Activated effector memory CD4-positive, alpha-beta T cell treated with anti-CD3 and anti-CD28 coated beads, Interleukin-2, amount 50 U/mL, for 16 hours (primary cell): ENCODE data around the gene RAB23.

Source experiments
- DNase-seq: peaks from one replicate; pipeline ENCODE4 v3.0.0-alpha.2; 2020

Gene RAB23

DNA sequence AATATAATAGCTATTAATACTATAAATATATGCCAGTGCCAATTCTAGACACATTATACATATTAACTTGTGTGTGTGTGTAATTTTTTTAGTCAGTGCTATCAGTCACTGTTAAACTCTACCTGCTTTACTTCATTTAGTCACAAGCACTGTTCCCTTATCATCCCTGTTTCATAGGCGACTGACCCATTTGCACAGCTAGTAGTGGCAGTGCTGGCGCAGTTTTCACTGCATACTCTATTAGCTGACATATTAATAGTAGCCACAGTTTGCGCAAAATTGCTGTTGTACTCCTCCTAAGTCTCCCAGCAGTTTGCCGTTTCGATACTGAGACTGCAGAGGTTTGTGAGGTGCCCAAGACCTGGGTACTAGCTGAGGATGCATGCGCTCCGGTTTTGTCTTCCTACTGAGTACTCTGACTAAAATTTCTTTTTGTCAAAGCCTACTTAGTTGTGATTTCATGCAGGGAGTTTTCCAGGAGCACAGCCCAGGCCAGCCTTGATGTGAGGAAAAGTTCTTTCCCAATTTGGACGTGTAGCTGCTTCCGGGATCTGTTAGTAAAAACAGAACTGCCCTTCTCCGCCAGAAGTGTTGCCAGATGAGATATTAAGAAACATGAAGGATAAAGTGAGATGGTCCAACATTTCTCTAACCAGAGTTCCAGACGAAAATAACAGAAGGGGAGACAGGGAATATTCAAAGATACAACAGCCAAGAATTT is 44.4 kb downstream of the RAB23 start:
- no peak for DNase-seq

DNA sequence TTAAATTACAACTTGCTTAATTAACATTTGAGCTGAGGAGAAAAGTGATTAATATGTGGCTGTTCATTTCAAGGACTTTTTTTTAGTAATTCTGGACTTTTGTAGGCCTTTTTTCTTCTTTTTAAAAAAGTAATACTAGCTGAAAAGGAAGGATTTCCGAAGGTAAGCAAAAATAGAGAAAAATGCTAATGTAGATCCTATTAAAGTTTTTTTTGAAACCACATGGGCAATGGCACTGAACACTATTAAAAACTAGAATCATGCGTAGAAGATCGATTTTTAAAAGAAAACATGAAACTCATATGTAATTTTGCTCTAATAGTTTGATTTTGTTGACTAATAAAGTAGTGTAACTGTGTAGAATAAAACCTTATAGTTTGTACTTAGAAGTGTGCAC is 47.6 kb downstream of the RAB23 start:
- no peak for DNase-seq

- DNase-seq: no peak
Measured at GRCh38 chr6:57173886-57174510, 48.1 kb downstream of the RAB23 start.

DNA sequence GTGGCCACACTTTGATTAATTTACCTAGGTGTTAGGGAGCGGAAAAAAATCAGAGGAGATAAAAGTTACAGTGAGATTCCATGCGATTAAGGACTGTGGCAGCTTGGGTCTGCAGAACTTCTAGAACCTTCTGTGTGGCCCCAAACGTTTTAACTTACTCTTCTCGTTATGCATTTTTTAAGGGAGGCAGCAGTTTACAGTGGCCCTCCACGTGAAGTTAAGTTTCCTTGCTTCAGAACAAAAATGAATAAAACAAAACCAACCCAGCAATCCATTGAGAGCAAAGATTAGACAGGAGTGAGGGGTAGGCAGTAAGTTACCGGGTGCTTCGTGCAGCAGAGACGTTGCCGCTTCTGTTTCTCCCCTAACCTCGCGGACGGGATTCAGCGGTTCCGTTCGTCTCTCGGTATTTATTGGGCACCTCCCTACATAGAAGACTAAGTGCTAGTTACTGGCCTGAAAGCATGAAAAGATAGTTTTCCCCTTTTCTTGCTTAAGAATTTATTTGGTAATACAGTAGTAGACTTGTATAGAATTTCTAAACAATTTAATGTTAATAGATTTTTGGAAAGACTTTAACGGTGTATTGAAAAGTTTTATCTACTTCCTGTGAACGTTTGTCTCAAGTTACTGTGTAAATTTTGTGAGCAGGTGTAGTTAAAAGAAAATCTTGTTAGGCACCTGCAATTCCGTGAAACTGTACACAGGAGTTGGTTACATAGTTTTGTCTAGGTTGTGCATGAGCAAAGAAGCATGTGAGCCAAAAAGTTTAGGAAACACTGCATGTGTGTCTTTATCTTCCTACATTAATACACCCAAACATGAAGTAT is 48.8 kb downstream of the RAB23 start:
- DNase-seq: peak; percentile 66

GRCh38 chr6:57172136-57173055 is 49.7 kb downstream of the RAB23 start, which contains the start of gene BAG2:
Gene BAG2 (plus strand): TSS chr6:57172326. CDS start chr6:57172698, 372 bp downstream.
- peak; percentile 94 for DNase-seq

DNA sequence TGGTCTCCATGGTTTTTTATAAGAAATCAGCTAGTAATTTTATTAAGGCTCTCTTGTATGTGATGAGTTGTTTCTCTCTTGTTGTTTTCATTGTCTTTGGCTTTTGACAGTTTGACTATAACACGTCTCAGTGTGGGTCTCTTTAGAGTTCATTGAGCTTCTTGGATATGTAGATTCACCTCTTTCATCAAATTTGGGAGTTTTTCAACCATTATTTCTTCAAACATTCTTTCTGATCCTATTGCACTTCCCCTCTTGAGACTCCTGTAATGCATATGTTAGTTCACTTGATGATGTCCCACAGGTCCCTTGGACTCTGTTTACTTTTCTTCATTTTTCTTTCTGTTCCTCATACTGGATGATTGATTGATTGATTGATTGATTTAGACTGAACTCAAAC is 57.0 kb downstream of the RAB23 start:
- DNase-seq: no peak

DNA sequence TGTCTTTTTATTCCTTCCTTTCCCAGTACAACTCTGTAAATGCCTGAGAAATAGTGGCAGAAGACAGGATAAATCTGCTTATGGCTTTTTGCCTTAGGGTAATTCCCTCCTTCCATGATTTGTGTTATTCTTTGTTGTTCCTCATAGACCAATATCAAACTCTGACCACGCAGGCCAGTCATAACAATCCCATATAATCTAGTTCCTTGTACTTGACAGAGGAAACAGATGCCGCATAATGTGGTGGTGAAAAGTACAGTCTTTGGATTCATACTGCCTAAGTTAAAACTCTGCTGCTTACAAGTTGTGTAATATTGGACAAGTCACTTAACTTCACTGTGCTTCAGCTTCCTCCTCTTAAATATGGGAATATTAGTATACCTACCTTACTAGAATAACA is 58.2 kb downstream of the RAB23 start:
- no peak for DNase-seq

DNA sequence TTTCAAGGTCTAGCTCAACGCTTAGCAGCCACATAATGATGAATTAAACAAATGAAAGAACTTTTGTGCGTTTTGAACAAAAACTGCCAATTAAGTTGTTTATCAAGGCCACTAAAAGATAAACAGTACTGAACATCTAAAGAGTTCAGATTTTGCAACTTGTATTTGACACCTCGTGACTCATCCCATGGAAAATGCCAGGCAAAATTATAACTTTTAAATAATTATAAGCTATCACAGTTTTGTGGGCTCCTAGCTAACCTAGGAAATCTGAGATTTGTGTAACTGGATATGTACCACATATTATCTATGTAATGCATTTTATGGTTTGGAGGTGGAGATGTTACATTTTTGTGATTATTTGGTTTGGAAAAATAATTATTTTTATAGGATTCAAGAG is 59.6 kb downstream of the RAB23 start:
- no peak for DNase-seq

GRCh38 chr6:57162028-57162427 is 60.1 kb downstream of the RAB23 start:
- no peak for DNase-seq

DNA sequence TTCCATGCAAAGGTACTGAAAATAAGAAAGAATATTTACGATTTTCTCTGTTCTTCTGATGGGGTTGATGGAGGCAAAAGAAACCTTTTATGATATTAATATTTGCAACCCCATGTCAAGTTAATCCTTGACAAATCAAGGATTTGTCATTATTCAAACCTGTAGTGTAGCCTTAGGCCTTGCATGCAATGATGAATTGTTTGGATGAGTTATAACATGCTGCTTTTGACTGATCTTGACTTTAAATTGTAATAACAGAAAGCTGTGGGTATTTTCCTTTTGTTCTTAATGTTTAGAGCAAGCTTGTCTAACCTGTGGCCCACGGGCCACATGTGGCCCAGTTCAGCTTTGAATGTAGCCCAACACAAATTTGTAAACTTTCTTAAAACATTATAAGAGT is 63.0 kb downstream of the RAB23 start:
- no peak for DNase-seq

DNA sequence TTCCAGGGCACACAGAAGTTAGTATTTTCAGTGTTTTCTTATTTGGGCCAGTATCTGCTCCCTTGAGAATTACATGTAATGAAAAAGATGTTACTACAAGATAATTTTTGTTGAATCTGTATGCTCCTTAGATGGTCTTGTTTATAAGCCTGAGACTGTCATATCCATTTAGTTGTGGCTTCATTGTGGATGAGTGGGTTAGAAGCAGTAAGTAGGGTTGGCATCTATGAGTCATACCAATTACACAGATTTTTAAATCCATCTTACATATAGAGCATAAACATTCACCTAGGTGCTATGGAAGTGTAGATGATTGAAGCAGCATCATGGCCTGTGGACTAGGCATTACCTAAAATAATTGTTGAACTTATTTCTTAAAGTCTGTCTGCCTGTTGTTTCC is 63.4 kb downstream of the RAB23 start:
- no peak for DNase-seq

DNA sequence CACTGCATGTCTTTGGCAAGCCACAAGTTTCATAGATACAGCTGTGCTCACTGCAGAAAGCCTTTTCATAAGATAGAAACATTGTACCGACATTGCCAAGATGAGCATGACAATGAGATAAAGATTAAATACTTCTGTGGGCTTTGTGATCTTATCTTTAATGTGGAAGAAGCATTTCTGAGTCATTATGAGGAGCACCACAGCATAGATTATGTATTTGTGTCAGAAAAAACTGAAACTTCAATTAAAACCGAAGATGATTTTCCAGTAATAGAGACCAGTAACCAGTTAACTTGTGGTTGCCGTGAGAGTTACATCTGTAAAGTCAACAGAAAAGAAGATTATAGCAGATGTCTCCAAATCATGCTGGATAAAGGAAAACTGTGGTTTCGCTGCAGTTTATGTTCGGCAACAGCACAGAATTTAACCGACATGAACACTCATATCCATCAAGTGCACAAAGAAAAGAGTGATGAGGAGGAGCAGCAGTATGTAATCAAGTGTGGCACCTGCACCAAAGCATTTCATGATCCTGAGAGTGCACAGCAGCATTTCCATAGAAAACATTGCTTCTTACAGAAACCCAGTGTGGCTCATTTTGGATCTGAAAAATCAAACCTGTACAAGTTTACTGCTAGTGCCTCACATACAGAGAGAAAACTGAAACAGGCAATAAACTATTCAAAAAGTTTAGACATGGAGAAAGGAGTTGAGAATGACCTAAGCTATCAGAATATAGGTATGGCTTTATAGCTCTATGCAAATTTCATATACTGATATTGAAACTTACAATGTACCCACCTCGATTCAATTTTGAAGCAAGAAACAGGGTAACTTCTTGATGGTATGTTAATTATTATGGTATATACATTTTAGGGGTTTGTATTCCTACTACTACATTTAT is 73.9 kb downstream of the RAB23 start:
- DNase-seq: no peak

GRCh38 chr6:57147401-57147800 is 74.7 kb downstream of the RAB23 start:
- DNase-seq: no peak

DNA sequence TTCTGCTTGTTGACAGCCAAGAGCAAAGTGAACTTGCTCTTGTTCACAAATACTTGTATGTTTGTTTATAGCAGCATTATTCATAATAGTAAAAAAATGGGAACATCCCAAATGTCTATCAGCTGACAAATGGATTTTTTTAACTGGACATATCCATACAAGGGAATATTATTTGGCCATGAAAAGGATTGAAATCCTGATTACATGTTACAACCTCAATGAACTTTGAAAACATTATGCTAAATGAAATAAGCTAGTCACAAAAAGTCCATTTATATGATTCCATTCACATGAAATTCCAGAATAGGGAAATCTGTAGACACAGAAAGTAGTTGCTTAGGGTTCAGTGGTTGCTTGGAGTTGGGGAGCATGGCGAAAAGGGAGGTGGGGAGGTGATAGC is 78.4 kb downstream of the RAB23 start:
- DNase-seq: no peak

- no peak for DNase-seq
Measured at GRCh38 chr6:57142178-57142525, 80.0 kb downstream of the RAB23 start.

DNA sequence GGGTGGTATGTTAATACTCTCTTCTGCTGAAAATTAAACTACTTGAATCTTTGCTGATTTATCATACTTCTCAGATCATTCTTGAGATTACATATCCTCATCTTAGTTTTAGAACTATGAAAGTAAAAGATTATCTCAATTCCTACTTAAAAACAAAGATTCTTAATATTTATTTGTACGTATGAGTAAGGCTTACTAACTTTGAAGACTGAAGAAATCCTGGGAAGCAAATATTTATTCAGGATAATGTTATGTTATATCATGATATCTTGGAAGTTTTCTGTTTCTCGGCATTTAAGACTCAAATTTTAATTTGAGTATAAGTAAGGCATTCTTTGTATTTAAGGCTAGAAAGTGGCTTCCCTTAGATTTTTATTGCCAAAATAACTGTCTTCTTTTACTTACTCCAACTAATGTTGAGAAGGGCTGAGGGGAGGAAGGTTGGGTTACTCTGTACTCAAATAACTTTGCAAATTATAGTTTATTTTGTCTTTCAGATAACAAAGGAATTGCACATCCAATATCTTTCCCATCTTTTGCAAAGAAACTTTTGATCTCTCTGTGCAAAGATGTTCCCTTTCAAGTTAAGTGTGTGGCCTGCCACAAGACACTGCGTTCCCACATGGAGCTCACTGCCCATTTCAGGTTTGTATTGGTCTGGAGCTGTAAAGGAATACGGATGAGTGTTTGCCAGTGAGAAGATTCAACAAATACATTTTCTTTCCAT is 80.5 kb downstream of the RAB23 start:
- no peak for DNase-seq

GRCh38 chr6:57138026-57138425 is 84.1 kb downstream of the RAB23 start:
- no peak for DNase-seq

GRCh38 chr6:57137350-57137749 is 84.8 kb downstream of the RAB23 start:
- DNase-seq: no peak
